ES-I3 (cell line): ENCODE results near the gene CEP112.
"Not testable (repeated sequence)": the region's sequence is repeated elsewhere in the genome, so short reads cannot be mapped to it uniquely, and the experiment has no call there.

ENCODE experiments used
- H3K36me3 ChIP-seq: 2 replicates; pipeline ENCODE4 v1.6.1; 2013; ENCODE audit warnings: mild to moderate bottlenecking, low read length, control low read depth, moderate library complexity; ENCODE audit not compliant: insufficient read depth
- H3K4me1 ChIP-seq: 2 replicates; pipeline ENCODE4 v1.6.1; 2013; ENCODE audit warnings: mild to moderate bottlenecking, control low read depth, low read length; ENCODE audit not compliant: insufficient read depth
- H3K9ac ChIP-seq: 2 replicates; pipeline ENCODE4 v1.6.1; 2013; ENCODE audit warnings: low read depth, mild to moderate bottlenecking, low read length, moderate library complexity
- H3K9me3 ChIP-seq: 2 replicates; pipeline ENCODE4 v1.6.1; 2013; ENCODE audit warnings: mild to moderate bottlenecking, low read length, moderate library complexity; ENCODE audit not compliant: control insufficient read depth, insufficient read depth

Gene CEP112

GRCh38 chr17:65732667-65733066, 459.3 kb downstream of the CEP112 start:
- not testable (repeated sequence) for H3K36me3 ChIP-seq, H3K9ac ChIP-seq

GRCh38 chr17:65730711-65731169, 461.2 kb downstream of the CEP112 start:
- no peaks in the 10 kb centered on the region for H3K4me1 ChIP-seq
- no peak overlapping the region for H3K9ac ChIP-seq
- H3K36me3 ChIP-seq: no peaks in the 10 kb centered on the region
- no peaks in the 10 kb centered on the region for H3K9me3 ChIP-seq

More at GRCh38 chr17:65732667-65733066, 459.3 kb downstream of the CEP112 start:
- H3K4me1 ChIP-seq, H3K9me3 ChIP-seq: not testable (repeated sequence)

GRCh38 chr17:65729207-65729606, 462.7 kb downstream of the CEP112 start:
- H3K4me1 ChIP-seq: no peaks in the 10 kb centered on the region
- no peaks in the 10 kb centered on the region for H3K36me3 ChIP-seq
- no peaks in the 10 kb centered on the region for H3K9me3 ChIP-seq
- H3K9ac ChIP-seq: no peak overlapping the region

GRCh38 chr17:65727832-65728231, 464.1 kb downstream of the CEP112 start:
- Histone ChIP-seq H3K4me1 (no peaks in the 10 kb centered on the region), H3K36me3 (no peaks in the 10 kb centered on the region), H3K9me3 (no peaks in the 10 kb centered on the region), H3K9ac (no peak overlapping the region)

- Histone ChIP-seq H3K9me3 (no peaks in the 10 kb centered on the region), H3K4me1 (no peaks in the 10 kb centered on the region), H3K9ac (no peak overlapping the region), H3K36me3 (no peaks in the 10 kb centered on the region)
Observed at GRCh38 chr17:65727246-65727645, 464.7 kb downstream of the CEP112 start.

GRCh38 chr17:65723431-65724151, 468.3 kb downstream of the CEP112 start:
- Histone ChIP-seq H3K9ac (no peak overlapping the region), H3K4me1 (no peaks in the 10 kb centered on the region), H3K36me3 (no peaks in the 10 kb centered on the region), H3K9me3 (no peaks in the 10 kb centered on the region)

- Histone ChIP-seq H3K9me3 (no peaks in the 10 kb centered on the region), H3K4me1 (no peaks in the 10 kb centered on the region)
Observed at GRCh38 chr17:65718601-65719000, 473.3 kb downstream of the CEP112 start.

GRCh38 chr17:65712383-65713267, 479.3 kb downstream of the CEP112 start:
- Histone ChIP-seq H3K36me3 (no peaks in the 10 kb centered on the region), H3K4me1 (peaks cover 8% of the 10 kb centered on the region), H3K9ac (no peak overlapping the region), H3K9me3 (no peaks in the 10 kb centered on the region)

More at GRCh38 chr17:65718601-65719000, 473.3 kb downstream of the CEP112 start:
- Histone ChIP-seq H3K9ac (no peak overlapping the region), H3K36me3 (no peaks in the 10 kb centered on the region)

- Histone ChIP-seq H3K36me3 (no peaks in the 10 kb centered on the region), H3K9ac (no peak overlapping the region), H3K9me3 (no peaks in the 10 kb centered on the region), H3K4me1 (peaks cover 8% of the 10 kb centered on the region)
Observed at GRCh38 chr17:65711671-65712276, 480.2 kb downstream of the CEP112 start.

- Histone ChIP-seq H3K9me3 (no peaks in the 10 kb centered on the region), H3K36me3 (no peaks in the 10 kb centered on the region), H3K4me1 (peaks cover 12% of the 10 kb centered on the region), H3K9ac (no peak overlapping the region)
Observed at GRCh38 chr17:65707780-65708179, 484.2 kb downstream of the CEP112 start.

- no peaks in the 10 kb centered on the region for H3K36me3 ChIP-seq
- peaks cover 4% of the 10 kb centered on the region; the same call in 1 of the 2 replicates for H3K4me1 ChIP-seq
- H3K9ac ChIP-seq: no peak overlapping the region
- no peaks in the 10 kb centered on the region for H3K9me3 ChIP-seq
Observed at GRCh38 chr17:65704731-65705130, 487.2 kb downstream of the CEP112 start.

- no peak overlapping the region for H3K9ac ChIP-seq
Observed at GRCh38 chr17:65703891-65704290, 488.0 kb downstream of the CEP112 start.

GRCh38 chr17:65699459-65699858, 492.5 kb downstream of the CEP112 start:
- peaks cover 42% of the 10 kb centered on the region for H3K4me1 ChIP-seq
- H3K9me3 ChIP-seq: no peaks in the 10 kb centered on the region
- no peaks in the 10 kb centered on the region for H3K36me3 ChIP-seq
- H3K9ac ChIP-seq: no peak overlapping the region

More at GRCh38 chr17:65703891-65704290, 488.0 kb downstream of the CEP112 start:
- peaks cover 7% of the 10 kb centered on the region; the same call in 1 of the 2 replicates for H3K4me1 ChIP-seq
- H3K9me3 ChIP-seq: no peaks in the 10 kb centered on the region
- no peaks in the 10 kb centered on the region for H3K36me3 ChIP-seq

- H3K4me1 ChIP-seq: peaks cover 42% of the 10 kb centered on the region
Observed at GRCh38 chr17:65698381-65699061, 493.4 kb downstream of the CEP112 start.

More at GRCh38 chr17:65698381-65699061, 493.4 kb downstream of the CEP112 start:
- H3K36me3 ChIP-seq: no peaks in the 10 kb centered on the region
- peak overlapping the region; percentile 38 for H3K9ac ChIP-seq
- H3K9me3 ChIP-seq: no peaks in the 10 kb centered on the region
